Hematopoietic multipotent progenitor cell (in vitro differentiated cells): ENCODE data around the gene CLIC1. TPM values are rescaled to one million over a fixed set of nuclear protein-coding genes. Genes with fewer than 3 reads are reported as not detected.

Experiments used
- DNase-seq, 3 donors: peaks; one replicate each; pipeline ENCODE4 v3.0.0-alpha.2; 2011 to 2015; ENCODE audit warnings: low read depth in 2 of 3, low spot score in 2 of 3
- total RNA-seq: library from RNA; depleted of rRNA; stranded (reverse); fragments of >200 nt; gene quantifications from one replicate; pipeline ENCODE4 v1.2.3, GENCODE V29; 2012

Gene CLIC1
- total RNA-seq, 1 donor = 794 TPM

- DNase-seq = peak; percentile 56 to 90 (median 82)
Measured at GRCh38 chr6:31769684-31770371, 33.5 kb upstream of the CLIC1 start.

GRCh38 chr6:31768363-31769257 is 32.3 kb upstream of the CLIC1 start:
- no peak for DNase-seq

- no peak for DNase-seq
Measured at GRCh38 chr6:31767096-31767645, 30.8 kb upstream of the CLIC1 start.

GRCh38 chr6:31765910-31766794 is 29.8 kb upstream of the CLIC1 start:
- no peak for DNase-seq

GRCh38 chr6:31765559-31765909 is 29.2 kb upstream of the CLIC1 start:
- DNase-seq = no peak

GRCh38 chr6:31764198-31764597 is 27.9 kb upstream of the CLIC1 start:
- DNase-seq = no peak

GRCh38 chr6:31763619-31763940 is 27.2 kb upstream of the CLIC1 start:
- DNase-seq = no peak

- no peak for DNase-seq
Measured at GRCh38 chr6:31762878-31763618, 26.7 kb upstream of the CLIC1 start.

GRCh38 chr6:31762356-31762755 is 26.0 kb upstream of the CLIC1 start, which contains the start of gene SAPCD1:
Gene SAPCD1 (plus strand): TSS chr6:31762656. CDS start chr6:31763055, 399 bp downstream.
- DNase-seq = no peak

GRCh38 chr6:31761343-31761742 is 25.0 kb upstream of the CLIC1 start:
- no peak for DNase-seq

GRCh38 chr6:31760790-31761189 is 24.5 kb upstream of the CLIC1 start:
- DNase-seq = no peak

- no peak for DNase-seq
Measured at GRCh38 chr6:31758281-31758680, 22.0 kb upstream of the CLIC1 start.

GRCh38 chr6:31752739-31753319 is 16.5 kb upstream of the CLIC1 start:
- DNase-seq = no peak

GRCh38 chr6:31750411-31751022 is 14.2 kb upstream of the CLIC1 start:
- no peak for DNase-seq

GRCh38 chr6:31749301-31750036 is 13.1 kb upstream of the CLIC1 start:
- no peak for DNase-seq

- DNase-seq = no peak
Measured at GRCh38 chr6:31744422-31744821, 8.1 kb upstream of the CLIC1 start.

GRCh38 chr6:31742894-31743293 is 6.6 kb upstream of the CLIC1 start:
- no peak for DNase-seq

- no peak for DNase-seq
Measured at GRCh38 chr6:31741815-31742214, 5.5 kb upstream of the CLIC1 start.
